Measurements from ENCODE around the gene ACTR6. TPM values are rescaled to one million over a fixed set of nuclear protein-coding genes. Genes with fewer than 3 reads are reported as not detected.

Gene ACTR6
- total and polyA plus RNA-seq, 4 experiments from 2014 or later: 37.5 to 64.2 (median 48.3) TPM

- Mint-ChIP-seq H3K4me3 (no peak overlapping the region), H3K4me1 (no peaks in the 10 kb centered on the region), H3K9me3 (no peaks in the 10 kb centered on the region), H3K27me3 (no peaks in the 10 kb centered on the region), H3K27ac (no peak overlapping the region), H3K36me3 (no peaks in the 10 kb centered on the region)
- Histone ChIP-seq H3K4me3 (ENCODE audit: low read length in 2 of 2) (no peak overlapping the region), H3K4me1 (ENCODE audit: insufficient read depth, low read length) (no peaks in the 10 kb centered on the region), H3K27ac (ENCODE audit: low read depth, low read length) (no peak overlapping the region), H3K27me3 (ENCODE audit: insufficient read depth, low read length) (no peaks in the 10 kb centered on the region), H3K36me3 (ENCODE audit: insufficient read depth, low read length) (no peaks in the 10 kb centered on the region), H3K9me3 (ENCODE audit: control insufficient read depth in 1 of 2, low read length in 2 of 2) (no peaks in the 10 kb centered on the region)
- POLR2A ChIA-PET (ENCODE audit: partially characterized antibody): interaction anchor here (1.1 kb wide), 1 partner anchor 33 kb away, joined by 3 read pairs; the partner anchor contains the start of genes DEPDC4 and SCYL2
- intact Hi-C loops (cut with micrococcal nuclease): loop anchor here (2.0 kb wide), 1 partner anchor 1089 kb away; no protein-coding TSS in a partner anchor
- DNase-seq: no peak
- CTCF ChIA-PET (ENCODE audit: partially characterized antibody): interaction anchor here (0.8 to 4.7 kb wide), 8 partner anchors 10 to 438 kb away, joined by 3 to 36 read pairs (median 4); no protein-coding TSS in a partner anchor
These were observed 33.6 kb downstream of the ACTR6 start for GRCh38 chr12:100234166-100234565.

- intact Hi-C loops (cut with micrococcal nuclease): loop anchor here (2.0 kb wide), 1 partner anchor 1088 kb away; no protein-coding TSS in a partner anchor
- no peaks in the 10 kb centered on the region for H3K4me1 ChIP-seq (ENCODE audit: insufficient read depth, low read length)
- Mint-ChIP-seq H3K4me1 (no peaks in the 10 kb centered on the region), H3K27me3 (no peaks in the 10 kb centered on the region), H3K9me3 (no peaks in the 10 kb centered on the region), H3K4me3 (no peak overlapping the region), H3K36me3 (no peaks in the 10 kb centered on the region), H3K27ac (no peak overlapping the region)
- ChIA-PET CTCF (ENCODE audit: partially characterized antibody) (interaction anchor here (0.7 to 4.7 kb wide), 17 partner anchors 11 to 1090 kb away, joined by 3 to 36 read pairs (median 4); no protein-coding TSS in a partner anchor), POLR2A (ENCODE audit: partially characterized antibody) (interaction anchor here (1.1 kb wide), 1 partner anchor 32 kb away, joined by 3 read pairs; the partner anchor contains the start of genes DEPDC4 and SCYL2)
- peak in 4 of 5 donors; percentile 14 to 25 (median 20) for DNase-seq
- H3K9me3 ChIP-seq (ENCODE audit: control insufficient read depth in 1 of 2, low read length in 2 of 2): no peaks in the 10 kb centered on the region
- H3K36me3 ChIP-seq (ENCODE audit: insufficient read depth, low read length): no peaks in the 10 kb centered on the region
- no peak overlapping the region for H3K27ac ChIP-seq (ENCODE audit: low read depth, low read length)
- no peaks in the 10 kb centered on the region for H3K27me3 ChIP-seq (ENCODE audit: insufficient read depth, low read length)
- no peak overlapping the region for H3K4me3 ChIP-seq (ENCODE audit: low read length in 2 of 2)
These were observed 34.1 kb downstream of the ACTR6 start for GRCh38 chr12:100234591-100235304.

GRCh38 chr12:100238801-100239200 is 38.2 kb downstream of the ACTR6 start:
- Histone ChIP-seq H3K4me1 (ENCODE audit: insufficient read depth, low read length) (no peaks in the 10 kb centered on the region), H3K9me3 (ENCODE audit: control insufficient read depth in 1 of 2, low read length in 2 of 2) (no peaks in the 10 kb centered on the region), H3K27ac (ENCODE audit: low read depth, low read length) (no peak overlapping the region), H3K27me3 (ENCODE audit: insufficient read depth, low read length) (no peaks in the 10 kb centered on the region), H3K36me3 (ENCODE audit: insufficient read depth, low read length) (no peaks in the 10 kb centered on the region), H3K4me3 (ENCODE audit: low read length in 2 of 2) (no peak overlapping the region)
- CTCF ChIA-PET (ENCODE audit: partially characterized antibody): interaction anchor here (1.0 kb wide), 1 partner anchor 84 kb away, joined by 5 read pairs; no protein-coding TSS in a partner anchor
- no peak overlapping the region for H3K27ac Mint-ChIP-seq
- no peak overlapping the region for H3K4me3 Mint-ChIP-seq
- POLR2A ChIA-PET (ENCODE audit: partially characterized antibody): no interaction called here
- intact Hi-C loops (cut with micrococcal nuclease): no loop called here
- DNase-seq: no peak
- no peaks in the 10 kb centered on the region for H3K4me1 Mint-ChIP-seq
- no peaks in the 10 kb centered on the region for H3K27me3 Mint-ChIP-seq
- no peaks in the 10 kb centered on the region for H3K9me3 Mint-ChIP-seq
- no peaks in the 10 kb centered on the region for H3K36me3 Mint-ChIP-seq

GRCh38 chr12:100239589-100239988 is 39.0 kb downstream of the ACTR6 start:
- H3K27ac Mint-ChIP-seq: no peak overlapping the region
- DNase-seq: no peak
- ChIA-PET POLR2A (ENCODE audit: partially characterized antibody) (no interaction called here), CTCF (ENCODE audit: partially characterized antibody) (no interaction called here)
- Histone ChIP-seq H3K4me1 (ENCODE audit: insufficient read depth, low read length) (no peaks in the 10 kb centered on the region), H3K27me3 (ENCODE audit: insufficient read depth, low read length) (no peaks in the 10 kb centered on the region), H3K4me3 (ENCODE audit: low read length in 2 of 2) (no peak overlapping the region), H3K9me3 (ENCODE audit: control insufficient read depth in 1 of 2, low read length in 2 of 2) (no peaks in the 10 kb centered on the region), H3K27ac (ENCODE audit: low read depth, low read length) (no peak overlapping the region), H3K36me3 (ENCODE audit: insufficient read depth, low read length) (no peaks in the 10 kb centered on the region)
- intact Hi-C loops (cut with micrococcal nuclease): no loop called here
- H3K36me3 Mint-ChIP-seq: no peaks in the 10 kb centered on the region
- H3K4me3 Mint-ChIP-seq: no peak overlapping the region
- H3K27me3 Mint-ChIP-seq: no peaks in the 10 kb centered on the region
- no peaks in the 10 kb centered on the region for H3K9me3 Mint-ChIP-seq
- H3K4me1 Mint-ChIP-seq: no peaks in the 10 kb centered on the region

GRCh38 chr12:100243137-100243536 is 42.5 kb downstream of the ACTR6 start:
- H3K9me3 ChIP-seq (ENCODE audit: control insufficient read depth in 1 of 2, low read length in 2 of 2): no peaks in the 10 kb centered on the region
- H3K27ac ChIP-seq (ENCODE audit: low read depth, low read length): no peak overlapping the region
- Mint-ChIP-seq H3K4me1 (no peaks in the 10 kb centered on the region), H3K27ac (no peak overlapping the region), H3K4me3 (no peak overlapping the region), H3K9me3 (no peaks in the 10 kb centered on the region), H3K27me3 (no peaks in the 10 kb centered on the region), H3K36me3 (no peaks in the 10 kb centered on the region)
- DNase-seq: no peak
- POLR2A ChIA-PET (ENCODE audit: partially characterized antibody): no interaction called here
- intact Hi-C loops (cut with micrococcal nuclease): no loop called here
- H3K27me3 ChIP-seq (ENCODE audit: insufficient read depth, low read length): no peaks in the 10 kb centered on the region
- no peaks in the 10 kb centered on the region for H3K4me1 ChIP-seq (ENCODE audit: insufficient read depth, low read length)
- no peaks in the 10 kb centered on the region for H3K36me3 ChIP-seq (ENCODE audit: insufficient read depth, low read length)
- CTCF ChIA-PET (ENCODE audit: partially characterized antibody): no interaction called here
- H3K4me3 ChIP-seq (ENCODE audit: low read length in 2 of 2): no peak overlapping the region

GRCh38 chr12:100247765-100248164 is 47.1 kb downstream of the ACTR6 start:
- H3K4me3 Mint-ChIP-seq: no peak overlapping the region
- CTCF ChIA-PET (ENCODE audit: partially characterized antibody): no interaction called here
- intact Hi-C loops (cut with micrococcal nuclease): no loop called here
- no peaks in the 10 kb centered on the region for H3K27me3 ChIP-seq (ENCODE audit: insufficient read depth, low read length)
- no peak overlapping the region for H3K27ac ChIP-seq (ENCODE audit: low read depth, low read length)
- H3K36me3 Mint-ChIP-seq: no peaks in the 10 kb centered on the region
- H3K9me3 ChIP-seq (ENCODE audit: control insufficient read depth in 1 of 2, low read length in 2 of 2): no peaks in the 10 kb centered on the region
- H3K36me3 ChIP-seq (ENCODE audit: insufficient read depth, low read length): no peaks in the 10 kb centered on the region
- H3K4me3 ChIP-seq (ENCODE audit: low read length in 2 of 2): no peak overlapping the region
- no peaks in the 10 kb centered on the region for H3K9me3 Mint-ChIP-seq
- H3K4me1 ChIP-seq (ENCODE audit: insufficient read depth, low read length): no peaks in the 10 kb centered on the region
- H3K27ac Mint-ChIP-seq: no peak overlapping the region
- POLR2A ChIA-PET (ENCODE audit: partially characterized antibody): no interaction called here
- DNase-seq: no peak
- H3K27me3 Mint-ChIP-seq: no peaks in the 10 kb centered on the region
- no peaks in the 10 kb centered on the region for H3K4me1 Mint-ChIP-seq

- no peaks in the 10 kb centered on the region for H3K4me1 ChIP-seq (ENCODE audit: insufficient read depth, low read length)
- H3K9me3 ChIP-seq (ENCODE audit: control insufficient read depth in 1 of 2, low read length in 2 of 2): no peaks in the 10 kb centered on the region
- H3K4me3 ChIP-seq (ENCODE audit: low read length in 2 of 2): no peak overlapping the region
- Mint-ChIP-seq H3K27ac (no peak overlapping the region), H3K4me1 (no peaks in the 10 kb centered on the region), H3K4me3 (no peak overlapping the region), H3K9me3 (no peaks in the 10 kb centered on the region), H3K27me3 (no peaks in the 10 kb centered on the region), H3K36me3 (no peaks in the 10 kb centered on the region)
- no peak for DNase-seq
- ChIA-PET CTCF (ENCODE audit: partially characterized antibody) (no interaction called here), POLR2A (ENCODE audit: partially characterized antibody) (no interaction called here)
- intact Hi-C loops (cut with micrococcal nuclease): no loop called here
- H3K36me3 ChIP-seq (ENCODE audit: insufficient read depth, low read length): no peaks in the 10 kb centered on the region
- no peak overlapping the region for H3K27ac ChIP-seq (ENCODE audit: low read depth, low read length)
- no peaks in the 10 kb centered on the region for H3K27me3 ChIP-seq (ENCODE audit: insufficient read depth, low read length)
These were observed 48.3 kb downstream of the ACTR6 start for GRCh38 chr12:100248886-100249285.

All from CD4-positive, alpha-beta memory T cell (primary cell).